ENCODE measurements around the gene CFAP210. TPM values are rescaled to one million over a fixed set of nuclear protein-coding genes. Genes with fewer than 3 reads are reported as not detected.

Gene CFAP210
- total and polyA plus RNA-seq, 2 experiments from 2014 or later, result 0.30 TPM; not detected in 1

GRCh38 chr2:169734169-169734847 lies 40.1 kb upstream of the CFAP210 start:
- DNase-seq (ENCODE audit: low spot score), result peak; percentile 62

GRCh38 chr2:169732583-169733358 lies 38.6 kb upstream of the CFAP210 start:
- Histone ChIP-seq H2AFZ (peak overlapping the region; percentile 89), H3K9me2 (replicated peaks; ENCODE audit: insufficient read depth) (no peaks in the 10 kb centered on the region), H4K20me1 (ENCODE audit: insufficient read depth, poor library complexity, severe bottlenecking) (no peaks in the 10 kb centered on the region), H3K27me3 (no peaks in the 10 kb centered on the region), H3K36me3 (replicated peaks; ENCODE audit: insufficient read depth, low read depth) (no peaks in the 10 kb centered on the region), H3K9me3 (ENCODE audit: low read depth) (no peaks in the 10 kb centered on the region), H3K27ac (peak overlapping the region; percentile 52), H3K4me2 (peak overlapping the region; percentile 87), H3K4me1 (ENCODE audit: insufficient read depth) (peaks cover 17% of the 10 kb centered on the region), H3K4me3 (peak overlapping the region; percentile 94), H3K79me2 (peaks cover 31% of the 10 kb centered on the region)
- TF ChIP-seq EZH2 (IDR thresholded peaks at IDR 0.05; ENCODE audit: borderline replicate concordance), result no peak
- TF ChIP-seq EZH2phosphoT487 (IDR thresholded peaks at IDR 0.05; ENCODE audit: low read depth, severe bottlenecking, unreplicated experiment), result no peak
- DNase-seq (ENCODE audit: low spot score), result no peak
- WGBS (ENCODE audit: low lambda C conversion rate, missing lambda C conversion rate), result 55% methylated on average over 13 of the region's 13 CpGs

More at GRCh38 chr2:169734169-169734847, 40.1 kb upstream of the CFAP210 start:
- peaks cover 37% of the 10 kb centered on the region for H3K79me2 ChIP-seq
- peak overlapping the region; percentile 92 for H2AFZ ChIP-seq
- H3K36me3 ChIP-seq (replicated peaks; ENCODE audit: insufficient read depth, low read depth), result no peaks in the 10 kb centered on the region
- no peaks in the 10 kb centered on the region for H3K9me3 ChIP-seq (ENCODE audit: low read depth)
- H3K4me2 ChIP-seq, result peak overlapping the region; percentile 90
- no peak for TF ChIP-seq CTCF (IDR thresholded peaks at IDR 0.05; ENCODE audit: poor library complexity)
- TF ChIP-seq EZH2phosphoT487 (IDR thresholded peaks at IDR 0.05; ENCODE audit: low read depth, severe bottlenecking, unreplicated experiment), result no peak
- no peak for TF ChIP-seq EZH2 (IDR thresholded peaks at IDR 0.05; ENCODE audit: borderline replicate concordance)
- no peaks in the 10 kb centered on the region for H3K27me3 ChIP-seq
- no peaks in the 10 kb centered on the region for H4K20me1 ChIP-seq (ENCODE audit: insufficient read depth, poor library complexity, severe bottlenecking)
- WGBS (ENCODE audit: low lambda C conversion rate, missing lambda C conversion rate), result 2% methylated on average over 29 of the region's 69 CpGs
- peak overlapping the region; percentile 60 for H3K27ac ChIP-seq
- peak overlapping the region; percentile 74 for H3K4me3 ChIP-seq
- no peaks in the 10 kb centered on the region for H3K9me2 ChIP-seq (replicated peaks; ENCODE audit: insufficient read depth)
- peaks cover 17% of the 10 kb centered on the region for H3K4me1 ChIP-seq (ENCODE audit: insufficient read depth)

GRCh38 chr2:169732075-169732474 lies 37.9 kb upstream of the CFAP210 start:
- Histone ChIP-seq H3K36me3 (replicated peaks; ENCODE audit: insufficient read depth, low read depth) (no peaks in the 10 kb centered on the region), H3K4me1 (ENCODE audit: insufficient read depth) (peaks cover 17% of the 10 kb centered on the region), H3K27ac (no peak overlapping the region), H3K4me3 (no peak overlapping the region), H3K27me3 (no peaks in the 10 kb centered on the region), H3K79me2 (peaks cover 24% of the 10 kb centered on the region), H3K9me2 (replicated peaks; ENCODE audit: insufficient read depth) (no peaks in the 10 kb centered on the region), H4K20me1 (ENCODE audit: insufficient read depth, poor library complexity, severe bottlenecking) (no peaks in the 10 kb centered on the region), H2AFZ (no peak overlapping the region), H3K9me3 (ENCODE audit: low read depth) (no peaks in the 10 kb centered on the region), H3K4me2 (no peak overlapping the region)
- DNase-seq (ENCODE audit: low spot score), result no peak
- TF ChIP-seq CTCF (IDR thresholded peaks at IDR 0.05; ENCODE audit: poor library complexity), result no peak
- no peak for TF ChIP-seq EZH2phosphoT487 (IDR thresholded peaks at IDR 0.05; ENCODE audit: low read depth, severe bottlenecking, unreplicated experiment)
- no peak for TF ChIP-seq EZH2 (IDR thresholded peaks at IDR 0.05; ENCODE audit: borderline replicate concordance)
- WGBS (ENCODE audit: low lambda C conversion rate, missing lambda C conversion rate), result 64% methylated on average over 5 of the region's 5 CpGs

- TF ChIP-seq CTCF (IDR thresholded peaks at IDR 0.05; ENCODE audit: poor library complexity) (no peak), EZH2phosphoT487 (IDR thresholded peaks at IDR 0.05; ENCODE audit: low read depth, severe bottlenecking, unreplicated experiment) (no peak), EZH2 (IDR thresholded peaks at IDR 0.05; ENCODE audit: borderline replicate concordance) (no peak)
- 100% methylated on average over 1 of the region's 1 CpG for WGBS (ENCODE audit: low lambda C conversion rate, missing lambda C conversion rate)
- H3K9me3 ChIP-seq (ENCODE audit: low read depth), result no peaks in the 10 kb centered on the region
- no peaks in the 10 kb centered on the region for H3K27me3 ChIP-seq
- H3K4me2 ChIP-seq, result no peak overlapping the region
- no peaks in the 10 kb centered on the region for H4K20me1 ChIP-seq (ENCODE audit: insufficient read depth, poor library complexity, severe bottlenecking)
- H3K4me1 ChIP-seq (ENCODE audit: insufficient read depth), result no peaks in the 10 kb centered on the region
- no peak overlapping the region for H3K4me3 ChIP-seq
- no peak for DNase-seq (ENCODE audit: low spot score)
- H2AFZ ChIP-seq, result no peak overlapping the region
- no peaks in the 10 kb centered on the region for H3K79me2 ChIP-seq
- H3K27ac ChIP-seq, result no peak overlapping the region
- H3K36me3 ChIP-seq (replicated peaks; ENCODE audit: insufficient read depth, low read depth), result no peaks in the 10 kb centered on the region
- H3K9me2 ChIP-seq (replicated peaks; ENCODE audit: insufficient read depth), result no peaks in the 10 kb centered on the region
Measured at GRCh38 chr2:169729274-169729605, 35.0 kb upstream of the CFAP210 start.
